K562 (cell line): ENCODE measurements around the gene PTPRR. TPM values are rescaled to one million over a fixed set of nuclear protein-coding genes. Genes with fewer than 3 reads are reported as not detected.
A peak's percentile ranks its signal among the peaks of the same experiment; 100 is the strongest.

Experiments used
- CGGBP1 ChIP-seq: fragments of 250-450 bp; sonication (Bioruptor Pico); IDR thresholded peaks from 2 replicates; pipeline ENCODE4 v1.9.0; 2021; ENCODE audit warnings: mild to moderate bottlenecking
- RB1 ChIP-seq: fragments of 450-650 bp; IDR thresholded peaks from 2 replicates; pipeline ENCODE4 v1.6.1; 2017; ENCODE audit warnings: low read depth, mild to moderate bottlenecking
- ZBTB49 ChIP-seq: sonication (generic); formaldehyde crosslinking; IDR thresholded peaks from 2 replicates; pipeline ENCODE4 v1.8.0; 2022; ENCODE audit warnings: missing genetic modification reagents, mild to moderate bottlenecking, borderline replicate concordance
- ZEB2 ChIP-seq: fragments of 450-650 bp; IDR thresholded peaks from 2 replicates; pipeline ENCODE4 v1.6.1; 2016
- ZNF12 ChIP-seq: sonication (generic); formaldehyde crosslinking; IDR thresholded peaks from 2 replicates; pipeline ENCODE4 v1.4.0; 2020; ENCODE audit warnings: mild to moderate bottlenecking, missing genetic modification reagents
- ZNF124 ChIP-seq: sonication (generic); formaldehyde crosslinking; IDR thresholded peaks from 2 replicates; pipeline ENCODE4 v1.8.1; 2022; ENCODE audit warnings: missing genetic modification reagents
- ZNF143 ChIP-seq: sonication (generic); formaldehyde crosslinking; IDR thresholded peaks from 2 replicates; pipeline ENCODE4 v1.9.0; 2022; ENCODE audit warnings: mild to moderate bottlenecking, missing genetic modification reagents
- ZNF592 ChIP-seq: fragments of 450-650 bp; IDR thresholded peaks from 2 replicates; pipeline ENCODE4 v1.6.1; 2017; ENCODE audit warnings: antibody characterized with exemption, mild to moderate bottlenecking
- polyA plus RNA-seq, 8 experiments: library from polyadenylated mRNA; depleted of rRNA in 4 of 8; stranded (reverse) in 5 of 8; unstranded in 3 of 8; fragments of >200 nt; fragmentation: Nextera tagmentation in 2 of 8; fragmentation: Illumina TruSeq in 1 of 8; extraction: Ambion mirVana in 2 of 8; extraction: Trizol in 1 of 8; gene quantifications; 2 replicates each; pipeline versions ENCODE4 v1.2.1 to v1.2.3, GENCODE V29; 2011 to 2014; ENCODE audit warnings: inconsistent platforms in 1 of 8, missing spikeins in 1 of 8
- total RNA-seq, 7 experiments: library from RNA; depleted of rRNA in 6 of 7; stranded (reverse); fragments of >200 nt in 6 of 7; fragmentation: Illumina TruSeq in 2 of 7; extraction: Trizol in 2 of 7; gene quantifications; 2 replicates each; pipeline versions ENCODE4 v1.2.1 to v1.2.3, GENCODE V29; 2011 to 2021; ENCODE audit warnings: low replicate concordance in 1 of 7

The PTPRR gene
- total and polyA plus RNA-seq, 9 of the 15 experiments (the other 6 are each of a cell fraction or from before 2014, with no cell fraction given) = 6.6 to 41.7 (median 12.3) TPM

GRCh38 chr12:70659077-70659606 lies 261.4 kb downstream of the PTPRR start (continued):
- no peak for TF ChIP-seq ZBTB49 (CRISPR knock-in tag)
- no peak for TF ChIP-seq CGGBP1 (CRISPR knock-in tag)
- TF ChIP-seq ZEB2 = 0 out of 2 replicates have a peak, but pooled peaks have one; percentile 39
- peak; percentile 81 for TF ChIP-seq ZNF592
- no peak for TF ChIP-seq ZNF124 (CRISPR knock-in tag)
- TF ChIP-seq ZNF12 (CRISPR knock-in tag) = no peak
- no peak for TF ChIP-seq RB1
- no peak for TF ChIP-seq ZNF143
